GM12874 (cell line): Measurements from ENCODE around the gene PCBP4.

Experiments used
- CTCF ChIP-seq: IDR thresholded peaks from 2 replicates; pipeline ENCODE4 v1.5.1; 2011; ENCODE audit warnings: low read depth, mild to moderate bottlenecking, control low read depth, low read length, moderate library complexity; ENCODE audit not compliant: insufficient read depth

The PCBP4 gene

GRCh38 chr3:51932471-51933370, 34.5 kb downstream of the PCBP4 start:
- no peak for TF ChIP-seq CTCF

GRCh38 chr3:51931756-51932155, 35.5 kb downstream of the PCBP4 start:
- TF ChIP-seq CTCF = no peak

GRCh38 chr3:51930439-51930838, 36.8 kb downstream of the PCBP4 start:
- TF ChIP-seq CTCF = no peak

GRCh38 chr3:51929420-51930003, 37.7 kb downstream of the PCBP4 start:
- TF ChIP-seq CTCF = no peak

- TF ChIP-seq CTCF = no peak
Measured at GRCh38 chr3:51928438-51928837, 38.8 kb downstream of the PCBP4 start.

- TF ChIP-seq CTCF = no peak
Measured at GRCh38 chr3:51927061-51927977, 39.9 kb downstream of the PCBP4 start.

GRCh38 chr3:51921081-51921578, 46.1 kb downstream of the PCBP4 start:
- no peak for TF ChIP-seq CTCF
